ENCODE results near the gene FAM184A. TPM values are rescaled to one million over a fixed set of nuclear protein-coding genes. Genes with fewer than 3 reads are reported as not detected.

FAM184A gene
- total RNA-seq, 1 experiment from 2014 or later: 8.7 TPM

GRCh38 chr6:118959903-118960302 is 118.6 kb downstream of the FAM184A start:
- no peaks in the 10 kb centered on the region for H3K4me1 ChIP-seq (ENCODE audit: control insufficient read depth, insufficient read depth, low read length)
- no peak overlapping the region for H3K4me3 ChIP-seq (ENCODE audit: low read depth in 2 of 2, low read length in 2 of 2)
- intact Hi-C loops (cut with micrococcal nuclease; ENCODE audit: unreplicated experiment): no loop called here
- no peak for ATAC-seq
- in situ Hi-C loops (cut with HindIII; ENCODE audit: low pct_unique_long_range_greater_than_20kb, low sequenced_read_pairs): no loop called here
- no peaks in the 10 kb centered on the region for H3K9me3 ChIP-seq (ENCODE audit: control insufficient read depth, insufficient read depth, low read depth, low read length)
- TF ChIP-seq, protein P1, sequence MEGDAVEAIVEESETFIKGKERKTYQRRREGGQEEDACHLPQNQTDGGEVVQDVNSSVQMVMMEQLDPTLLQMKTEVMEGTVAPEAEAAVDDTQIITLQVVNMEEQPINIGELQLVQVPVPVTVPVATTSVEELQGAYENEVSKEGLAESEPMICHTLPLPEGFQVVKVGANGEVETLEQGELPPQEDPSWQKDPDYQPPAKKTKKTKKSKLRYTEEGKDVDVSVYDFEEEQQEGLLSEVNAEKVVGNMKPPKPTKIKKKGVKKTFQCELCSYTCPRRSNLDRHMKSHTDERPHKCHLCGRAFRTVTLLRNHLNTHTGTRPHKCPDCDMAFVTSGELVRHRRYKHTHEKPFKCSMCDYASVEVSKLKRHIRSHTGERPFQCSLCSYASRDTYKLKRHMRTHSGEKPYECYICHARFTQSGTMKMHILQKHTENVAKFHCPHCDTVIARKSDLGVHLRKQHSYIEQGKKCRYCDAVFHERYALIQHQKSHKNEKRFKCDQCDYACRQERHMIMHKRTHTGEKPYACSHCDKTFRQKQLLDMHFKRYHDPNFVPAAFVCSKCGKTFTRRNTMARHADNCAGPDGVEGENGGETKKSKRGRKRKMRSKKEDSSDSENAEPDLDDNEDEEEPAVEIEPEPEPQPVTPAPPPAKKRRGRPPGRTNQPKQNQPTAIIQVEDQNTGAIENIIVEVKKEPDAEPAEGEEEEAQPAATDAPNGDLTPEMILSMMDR (IDR thresholded peaks at IDR 0.05): no peak
- no peak for TF ChIP-seq POLR2AphosphoS5 (IDR thresholded peaks at IDR 0.05; ENCODE audit: low read depth, low read length)
- no peak for TF ChIP-seq TCF7L2 (IDR thresholded peaks at IDR 0.05; ENCODE audit: low read depth, low read length)
- POLR2A ChIA-PET: no interaction called here
- CTCF ChIA-PET: no interaction called here
- no peaks in the 10 kb centered on the region for H3K36me3 ChIP-seq (ENCODE audit: control insufficient read depth, insufficient read depth, low read length)
- DNase-seq (ENCODE audit: low read depth, low spot score): no peak
- no peaks in the 10 kb centered on the region for H3K27me3 ChIP-seq (ENCODE audit: control insufficient read depth, insufficient read depth, low read length)
- no peak overlapping the region for H3K27ac ChIP-seq (ENCODE audit: low read length)
- BruUV-seq (replicated peaks): no TSS peak

DNA sequence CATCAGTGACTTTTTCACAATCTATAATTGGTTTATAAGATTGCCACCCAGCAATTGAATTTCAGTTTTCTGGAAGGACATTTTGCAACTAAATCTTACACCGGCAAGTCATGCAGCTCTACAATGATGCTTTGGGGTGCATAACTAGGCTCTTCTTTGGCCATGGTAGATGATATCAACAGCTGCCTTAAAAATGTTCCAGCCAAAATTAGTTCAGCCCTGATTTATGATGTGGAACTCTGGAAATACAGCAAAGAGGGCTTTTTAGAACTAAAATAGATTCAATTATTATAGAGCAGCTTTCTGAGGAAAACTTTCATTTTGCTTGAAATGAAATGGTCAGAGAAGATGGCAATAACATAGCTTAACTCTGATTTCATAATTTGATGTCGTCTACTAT is 125.1 kb downstream of the FAM184A start:
- CTCF ChIA-PET: no interaction called here
- in situ Hi-C loops (cut with HindIII; ENCODE audit: low pct_unique_long_range_greater_than_20kb, low sequenced_read_pairs) (no loop called here), intact Hi-C loops (cut with micrococcal nuclease; ENCODE audit: unreplicated experiment) (no loop called here)
- POLR2A ChIA-PET: no interaction called here
- Histone ChIP-seq H3K36me3 (ENCODE audit: control insufficient read depth, insufficient read depth, low read length) (no peaks in the 10 kb centered on the region), H3K9me3 (ENCODE audit: control insufficient read depth, insufficient read depth, low read depth, low read length) (no peaks in the 10 kb centered on the region), H3K27ac (ENCODE audit: low read length) (no peak overlapping the region), H3K27me3 (ENCODE audit: control insufficient read depth, insufficient read depth, low read length) (no peaks in the 10 kb centered on the region), H3K4me1 (ENCODE audit: control insufficient read depth, insufficient read depth, low read length) (no peaks in the 10 kb centered on the region), H3K4me3 (ENCODE audit: low read depth in 2 of 2, low read length in 2 of 2) (no peak overlapping the region)
- DNase-seq (ENCODE audit: low read depth, low spot score) (no peak), ATAC-seq (no peak)
- TF ChIP-seq SIN3A (IDR thresholded peaks at IDR 0.05; ENCODE audit: borderline replicate concordance, insufficient read depth, low read depth, low read length): no peak
- TF ChIP-seq POLR2AphosphoS5 (IDR thresholded peaks at IDR 0.05; ENCODE audit: low read depth, low read length): no peak
- no peak for TF ChIP-seq TCF7L2 (IDR thresholded peaks at IDR 0.05; ENCODE audit: low read depth, low read length)
- TF ChIP-seq, protein P1 (IDR thresholded peaks at IDR 0.05): no peak
- TF ChIP-seq REST (IDR thresholded peaks at IDR 0.05; ENCODE audit: insufficient read depth in 1 of 2, low read depth in 2 of 2, low read length in 1 of 2): no peak
- no TSS peak for BruUV-seq (replicated peaks)

GRCh38 chr6:118952683-118953082 is 125.8 kb downstream of the FAM184A start:
- ChIA-PET POLR2A (no interaction called here), CTCF (no interaction called here)
- no peaks in the 10 kb centered on the region for H3K27me3 ChIP-seq (ENCODE audit: control insufficient read depth, insufficient read depth, low read length)
- DNase-seq (ENCODE audit: low read depth, low spot score) (no peak), ATAC-seq (no peak)
- no TSS peak for BruUV-seq (replicated peaks)
- no peak for TF ChIP-seq TCF7L2 (IDR thresholded peaks at IDR 0.05; ENCODE audit: low read depth, low read length)
- TF ChIP-seq, protein P1 (IDR thresholded peaks at IDR 0.05): no peak
- no peak for TF ChIP-seq REST (IDR thresholded peaks at IDR 0.05; ENCODE audit: insufficient read depth in 1 of 2, low read depth in 2 of 2, low read length in 1 of 2)
- TF ChIP-seq POLR2AphosphoS5 (IDR thresholded peaks at IDR 0.05; ENCODE audit: low read depth, low read length): no peak
- no peak for TF ChIP-seq SIN3A (IDR thresholded peaks at IDR 0.05; ENCODE audit: borderline replicate concordance, insufficient read depth, low read depth, low read length)
- in situ Hi-C loops (cut with HindIII; ENCODE audit: low pct_unique_long_range_greater_than_20kb, low sequenced_read_pairs): no loop called here
- intact Hi-C loops (cut with micrococcal nuclease; ENCODE audit: unreplicated experiment): no loop called here
- no peak overlapping the region for H3K4me3 ChIP-seq (ENCODE audit: low read depth in 2 of 2, low read length in 2 of 2)
- H3K36me3 ChIP-seq (ENCODE audit: control insufficient read depth, insufficient read depth, low read length): no peaks in the 10 kb centered on the region
- H3K27ac ChIP-seq (ENCODE audit: low read length): no peak overlapping the region
- H3K4me1 ChIP-seq (ENCODE audit: control insufficient read depth, insufficient read depth, low read length): no peaks in the 10 kb centered on the region
- no peaks in the 10 kb centered on the region for H3K9me3 ChIP-seq (ENCODE audit: control insufficient read depth, insufficient read depth, low read depth, low read length)
